Hepatocyte (in vitro differentiated cells): ENCODE results near the gene CENPL.
"Not testable (repeated sequence)": the region's sequence is repeated elsewhere in the genome, so short reads cannot be mapped to it uniquely, and the experiment has no call there.

Experiments used
- CTCF ChIP-seq: fragments of 200-600 bp; sonication (generic); IDR thresholded peaks from 2 replicates; pipeline ENCODE4 v1.5.1; 2016; ENCODE audit warnings: antibody characterized with exemption, mild to moderate bottlenecking; ENCODE audit not compliant: poor library complexity
- EZH2phosphoT487 ChIP-seq: fragments of 200-600 bp; sonication (generic); IDR thresholded peaks from one replicate; pipeline ENCODE4 v1.6.1; 2018; ENCODE audit warnings: antibody characterized with exemption, mild to moderate bottlenecking, low read depth, moderate library complexity; ENCODE audit not compliant: unreplicated experiment, severe bottlenecking

- not testable (repeated sequence) for TF ChIP-seq CTCF, EZH2phosphoT487
These were observed 34.9 kb upstream of the CENPL start for GRCh38 chr1:173859547-173859946.
